ENCODE results near the gene LTBP4.

Gene LTBP4

DNA sequence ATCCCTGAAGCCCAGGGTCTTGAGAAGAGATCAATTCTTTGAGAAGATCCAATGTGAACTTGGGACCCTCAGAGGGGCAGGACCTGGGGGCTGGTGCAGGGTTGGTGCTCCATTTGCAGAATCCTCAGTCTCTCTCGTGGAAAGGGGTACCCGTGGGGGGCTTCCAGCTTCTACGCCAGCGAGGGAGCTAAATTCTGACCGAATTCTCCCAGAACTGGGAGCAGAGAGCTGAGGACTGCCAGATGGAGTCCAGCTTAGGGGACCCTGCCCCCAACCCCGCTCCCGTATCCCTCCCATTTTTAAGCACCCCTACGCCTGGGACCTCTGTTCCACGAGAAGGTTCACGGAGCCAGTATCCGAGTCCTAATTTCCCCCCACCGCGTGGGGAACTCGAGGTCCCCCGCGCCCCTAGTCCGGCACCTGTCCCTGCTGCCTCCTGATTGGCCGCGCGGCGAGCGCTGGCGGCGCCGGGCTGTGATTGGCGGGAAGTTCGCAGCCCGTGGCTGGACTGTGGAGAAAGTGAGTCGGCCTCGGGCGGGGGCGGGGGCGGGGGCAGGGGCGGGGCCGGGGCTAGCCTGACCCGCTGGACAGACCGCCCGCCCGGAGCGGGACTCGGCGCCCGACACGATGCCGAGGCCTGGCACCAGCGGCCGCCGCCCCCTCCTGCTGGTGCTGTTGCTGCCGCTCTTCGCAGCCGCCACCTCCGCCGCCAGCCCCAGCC, 4.4 kb upstream of the LTBP4 start:
- peak; percentile 75 for DNase-seq (ENCODE audit: low spot score)

DNA sequence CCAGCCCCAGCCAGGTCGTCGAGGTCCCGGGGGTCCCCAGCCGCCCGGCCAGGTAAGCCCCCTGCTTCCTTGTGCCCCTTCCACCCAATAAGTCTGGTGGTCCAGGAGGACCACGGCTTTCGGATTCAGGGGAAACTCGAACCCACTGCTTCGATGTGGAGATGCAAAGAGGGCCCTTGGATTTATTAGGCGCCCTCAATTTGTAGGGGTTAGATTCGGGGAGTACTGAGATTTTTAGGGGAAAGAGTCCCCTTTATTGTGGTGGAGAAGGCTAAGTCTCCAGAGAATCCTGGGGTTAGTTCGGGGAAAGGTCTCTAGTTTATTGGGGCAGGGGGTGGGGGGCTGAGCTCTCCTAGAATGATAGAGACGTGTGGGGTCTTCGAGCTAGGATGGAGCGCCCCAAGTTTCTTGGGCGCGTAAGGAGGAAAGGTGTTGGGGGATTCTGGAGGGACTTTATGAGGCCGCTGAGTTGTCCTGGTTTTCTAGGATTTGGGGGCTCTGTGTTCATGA, 3.8 kb upstream of the LTBP4 start:
- DNase-seq (ENCODE audit: low spot score), result no peak

DNA sequence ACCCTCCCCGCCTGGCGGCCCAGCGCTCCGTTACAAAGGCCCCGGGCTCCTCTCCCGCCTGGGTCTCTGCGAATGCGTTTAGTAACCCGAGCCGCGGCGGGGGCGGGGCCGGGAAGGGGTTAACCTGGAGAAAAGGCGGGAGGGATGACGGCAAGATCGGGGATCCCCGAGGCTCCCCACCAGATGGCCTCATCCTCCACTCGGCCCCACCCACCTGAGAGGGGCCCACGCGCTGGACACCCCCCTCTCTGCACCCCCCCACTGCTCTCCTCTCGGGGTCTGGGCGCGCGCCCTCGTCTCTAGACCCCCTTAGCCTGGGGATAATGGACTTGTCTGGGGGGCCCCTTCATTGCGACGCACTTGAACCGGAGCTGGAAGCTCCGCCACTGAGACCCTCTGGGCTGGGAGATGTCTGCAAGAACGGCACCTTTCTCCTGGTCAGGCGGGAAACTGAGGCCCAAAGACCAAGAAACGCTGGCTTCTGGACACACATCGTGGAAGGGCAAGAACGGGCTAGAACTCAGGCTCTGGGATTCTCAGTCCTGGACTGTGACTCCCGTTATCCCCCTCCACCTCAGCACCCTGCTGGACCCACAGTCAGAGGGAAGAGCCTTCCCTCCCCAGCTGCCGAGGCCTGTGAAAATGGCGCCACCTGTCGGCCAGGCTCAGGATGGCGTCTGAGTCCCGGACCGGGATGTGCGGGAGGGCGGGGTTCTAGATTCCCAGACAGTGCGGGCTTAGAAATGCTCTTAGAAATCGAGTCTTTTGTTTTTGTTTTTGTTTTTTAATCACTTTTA, 2.9 kb upstream of the LTBP4 start:
- DNase-seq (ENCODE audit: low spot score), result peak; percentile 87

DNA sequence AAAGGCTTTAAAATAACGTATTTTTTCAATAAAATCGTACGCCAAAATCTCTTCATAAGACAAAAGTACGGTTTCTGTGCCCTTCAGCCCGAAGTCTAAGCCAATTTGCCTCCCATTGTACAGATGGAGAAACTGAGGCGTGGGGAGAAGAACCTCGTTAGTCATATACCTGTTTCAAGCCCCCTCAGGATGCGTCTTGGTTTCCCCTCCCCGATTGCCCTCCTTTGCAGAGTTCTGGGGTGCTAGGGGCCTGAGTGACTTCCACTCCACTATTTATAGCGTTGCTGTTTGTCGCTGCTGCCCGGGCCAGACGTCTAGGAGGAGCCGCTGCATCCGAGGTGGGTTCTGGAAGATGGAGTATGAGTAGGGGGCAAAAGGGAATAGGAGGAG, 2.3 kb upstream of the LTBP4 start:
- DNase-seq (ENCODE audit: low spot score), result no peak

DNA sequence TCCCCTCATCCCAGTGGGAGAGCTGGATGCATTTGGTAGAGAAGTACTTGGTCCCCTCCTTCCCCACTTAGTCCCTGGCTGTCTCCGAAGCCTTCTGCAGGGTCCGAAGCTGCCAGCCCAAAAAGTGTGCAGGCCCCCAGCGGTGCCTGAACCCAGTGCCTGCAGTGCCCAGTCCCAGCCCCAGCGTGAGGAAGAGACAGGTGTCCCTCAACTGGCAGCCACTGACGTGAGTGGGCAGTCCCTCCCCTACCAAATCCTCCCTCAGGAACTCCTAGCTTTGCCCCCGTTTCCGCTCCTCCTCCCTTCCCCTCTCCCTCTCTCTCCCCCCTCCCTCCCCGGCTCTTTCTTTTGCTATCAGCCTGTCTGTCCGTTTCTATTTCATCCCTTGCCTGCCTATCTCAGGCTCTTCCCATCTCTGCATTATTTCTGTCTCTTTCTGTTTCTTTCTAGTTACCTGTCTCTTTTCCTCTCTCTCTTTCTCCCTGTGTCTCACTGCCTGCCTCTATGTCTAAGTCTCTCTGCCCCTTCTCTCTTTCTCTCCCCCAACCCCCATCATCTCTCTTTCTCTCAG, 1.8 kb upstream of the LTBP4 start:
- peak; percentile 17 for DNase-seq (ENCODE audit: low spot score)

DNA sequence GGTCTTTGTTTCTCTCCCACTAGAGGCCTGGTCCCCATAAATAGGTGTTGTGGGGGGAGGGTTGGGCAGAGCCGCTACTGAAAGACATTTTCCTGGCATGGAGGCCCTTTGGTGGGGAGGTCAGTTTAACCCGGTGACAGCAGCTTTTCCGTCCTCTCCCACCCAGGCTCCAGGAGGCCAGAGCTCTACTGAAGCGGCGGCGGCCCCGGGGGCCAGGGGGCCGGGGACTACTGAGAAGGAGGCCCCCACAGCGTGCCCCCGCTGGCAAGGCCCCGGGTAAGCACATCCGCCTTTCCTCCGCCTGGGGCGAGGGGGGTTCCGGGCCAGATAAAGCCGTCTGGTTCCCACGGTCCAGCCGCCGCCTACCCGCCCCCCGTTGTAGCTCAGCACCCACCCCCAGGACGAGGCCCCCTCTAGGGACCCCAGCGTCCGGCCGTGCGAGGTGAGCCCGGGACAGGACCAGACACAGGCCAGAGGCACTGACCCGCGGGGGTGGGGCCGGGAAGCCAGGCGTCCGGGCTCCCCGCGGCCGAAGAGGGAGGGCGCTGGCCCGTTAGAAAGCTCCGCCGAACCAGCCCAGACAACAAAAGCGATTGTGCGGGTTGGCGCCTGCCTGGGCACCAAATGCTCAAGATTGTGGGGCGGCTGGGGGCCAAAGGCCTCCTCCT, 1.1 kb upstream of the LTBP4 start:
- no peak for DNase-seq (ENCODE audit: low spot score)

DNA sequence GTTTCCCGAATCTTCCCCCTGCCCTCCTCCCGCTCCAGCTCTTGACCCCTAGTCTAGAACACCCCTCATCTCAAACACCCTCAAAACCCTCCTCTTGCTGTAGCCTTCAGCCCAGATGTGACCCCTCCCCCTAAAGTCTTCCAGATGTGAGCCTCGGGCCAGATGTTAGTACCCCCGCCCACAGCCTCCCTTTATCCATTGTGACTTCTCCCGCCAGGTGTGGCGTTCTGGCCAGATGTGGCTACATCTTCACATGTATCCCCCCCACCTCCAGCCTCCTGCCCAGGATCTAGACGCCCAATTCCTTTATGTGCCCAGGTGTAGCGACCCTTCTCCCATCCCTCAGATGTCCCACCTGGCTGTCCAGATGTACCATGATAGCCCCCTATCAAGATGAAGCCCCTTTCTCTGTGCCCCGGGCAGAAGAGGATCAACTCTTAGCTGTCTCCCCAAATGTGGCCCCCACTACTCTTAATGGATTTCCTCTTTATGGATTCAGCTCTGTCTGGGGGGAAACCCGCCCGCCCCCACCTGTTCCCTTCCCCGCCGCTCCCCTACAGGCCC, 517 bp upstream of the LTBP4 start:
- no peak for DNase-seq (ENCODE audit: low spot score)

DNA sequence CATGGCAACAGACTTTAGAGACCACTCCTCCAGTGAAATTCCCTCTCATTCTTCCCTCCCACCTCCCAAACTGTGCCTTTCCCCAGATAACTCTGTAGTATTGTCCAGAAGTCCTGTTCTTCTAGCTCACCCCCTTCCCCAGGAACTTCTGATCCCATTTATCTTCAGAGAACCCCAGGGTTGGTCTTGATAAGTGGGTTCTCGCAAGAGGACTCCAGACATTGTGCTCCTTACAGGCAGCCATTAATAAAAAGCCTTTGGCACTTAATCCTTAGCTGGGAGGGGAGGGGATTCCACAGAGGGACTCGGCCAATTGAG, 1.9 kb downstream of the LTBP4 start:
- DNase-seq (ENCODE audit: low spot score), result no peak

DNA sequence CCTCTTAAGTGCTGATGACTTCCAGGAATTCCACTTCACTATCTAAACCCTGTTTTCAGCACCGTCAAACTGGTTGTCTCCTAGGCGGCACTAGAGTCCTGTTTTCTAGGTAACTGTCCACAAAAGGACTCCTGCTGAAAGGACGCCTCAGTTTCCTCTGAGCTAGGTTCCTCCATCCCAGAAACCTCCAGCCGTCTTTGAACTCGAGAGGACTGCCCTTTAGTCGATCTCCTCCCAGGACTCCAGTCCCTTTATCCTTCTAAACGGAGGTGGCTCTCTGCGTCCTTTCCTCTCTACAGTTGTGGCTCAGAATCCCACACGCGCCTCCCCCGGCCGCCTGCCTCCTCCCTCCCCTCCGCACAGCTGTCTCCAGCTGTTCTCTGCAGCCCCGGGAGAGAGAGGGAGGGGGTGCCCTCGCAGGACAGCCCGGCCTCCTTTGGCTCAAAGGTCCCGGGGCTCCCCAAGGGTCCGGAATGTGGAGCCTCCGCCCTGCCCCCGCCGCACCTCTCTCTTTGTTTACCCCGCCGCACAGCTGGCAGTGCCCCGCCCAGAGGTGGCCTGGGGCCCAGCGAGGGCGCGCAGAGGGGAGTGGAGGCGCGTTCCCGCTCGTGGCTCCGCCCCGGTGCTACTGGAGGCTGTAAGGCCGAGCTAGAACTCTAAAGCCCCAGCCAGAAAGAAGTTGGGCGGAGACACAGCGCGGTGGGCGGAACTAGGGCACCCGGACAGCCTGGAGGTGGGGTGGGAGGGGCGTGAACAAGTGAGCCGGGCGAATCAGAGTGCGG, 2.4 kb downstream of the LTBP4 start:
- DNase-seq (ENCODE audit: low spot score), result peak; percentile 97

DNA sequence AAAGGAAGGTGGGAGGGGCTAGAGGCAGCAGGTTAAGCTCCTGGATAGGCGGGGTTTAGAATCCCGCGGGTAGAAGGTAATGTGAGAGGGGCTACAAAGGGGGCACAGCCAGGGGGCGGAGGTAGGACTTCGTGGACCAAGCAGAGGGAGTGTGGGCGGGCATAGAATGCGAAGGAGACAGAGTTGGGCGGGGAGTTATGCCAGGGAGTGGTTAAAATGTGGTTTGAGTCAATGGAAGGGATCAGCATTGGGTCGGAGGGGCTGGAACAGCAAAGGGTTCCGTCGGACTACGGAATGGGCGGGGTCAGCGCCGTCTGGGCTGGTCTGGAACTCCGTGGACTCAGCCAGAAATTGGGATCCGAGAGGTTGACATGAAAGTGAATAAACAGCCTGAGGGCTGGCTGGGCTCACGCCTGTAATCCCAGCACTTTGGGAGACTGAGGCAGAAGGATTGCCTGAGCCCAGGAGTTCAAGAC, 3.0 kb downstream of the LTBP4 start:
- DNase-seq (ENCODE audit: low spot score), result no peak

DNA sequence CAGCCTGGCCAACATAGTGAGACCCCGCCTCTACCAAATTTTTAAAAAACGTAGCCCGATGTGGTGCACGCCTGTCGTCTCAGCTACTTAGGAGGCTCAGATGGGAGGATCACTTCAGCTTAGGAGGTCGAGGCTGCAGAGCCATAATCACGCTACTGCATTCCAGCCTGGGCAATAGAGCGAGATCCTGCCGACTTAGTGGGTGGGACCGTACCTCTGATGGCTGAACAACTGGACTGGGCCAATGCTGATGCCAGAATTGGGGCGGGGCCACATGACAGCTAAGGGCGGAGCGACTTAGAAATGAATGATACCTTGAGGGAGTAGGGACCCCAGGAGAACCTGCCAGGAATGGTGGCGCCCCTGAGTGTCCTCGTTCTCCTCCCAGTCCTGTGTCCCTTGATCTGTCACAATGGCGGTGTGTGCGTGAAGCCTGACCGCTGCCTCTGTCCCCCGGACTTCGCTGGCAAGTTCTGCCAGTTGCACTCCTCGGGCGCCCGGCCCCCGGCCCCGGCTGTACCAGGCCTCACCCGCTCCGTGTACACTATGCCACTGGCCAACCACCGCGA, 3.6 kb downstream of the LTBP4 start:
- peak; percentile 13 for DNase-seq (ENCODE audit: low spot score)

DNA sequence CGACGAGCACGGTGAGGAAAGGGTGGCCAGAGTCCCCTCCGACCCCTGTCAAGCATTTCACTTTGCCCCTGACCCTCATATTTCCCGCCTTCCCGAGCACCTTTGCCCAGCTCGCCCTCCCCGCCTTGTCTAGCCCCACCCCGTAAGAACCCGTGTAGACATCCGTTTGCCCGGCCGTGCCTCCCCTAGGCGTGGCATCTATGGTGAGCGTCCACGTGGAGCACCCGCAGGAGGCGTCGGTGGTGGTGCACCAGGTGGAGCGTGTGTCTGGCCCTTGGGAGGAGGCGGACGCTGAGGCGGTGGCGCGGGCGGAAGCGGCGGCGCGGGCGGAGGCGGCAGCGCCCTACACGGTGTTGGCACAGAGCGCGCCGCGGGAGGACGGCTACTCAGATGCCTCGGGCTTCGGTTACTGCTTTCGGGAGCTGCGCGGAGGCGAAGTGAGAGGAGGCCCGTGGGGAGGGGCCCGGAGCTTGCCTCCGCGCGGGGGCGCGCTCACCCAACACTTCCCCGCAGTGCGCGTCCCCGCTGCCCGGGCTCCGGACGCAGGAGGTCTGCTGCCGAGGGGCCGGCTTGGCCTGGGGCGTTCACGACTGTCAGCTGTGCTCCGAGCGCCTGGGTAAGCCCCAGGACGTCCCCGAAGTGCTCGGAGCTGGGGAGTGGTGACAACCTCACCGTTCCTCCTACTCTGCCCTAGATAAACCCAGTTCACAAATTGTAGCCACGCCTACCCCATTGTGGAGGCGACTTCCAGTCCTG, 4.2 kb downstream of the LTBP4 start:
- peak; percentile 90 for DNase-seq (ENCODE audit: low spot score)

DNA sequence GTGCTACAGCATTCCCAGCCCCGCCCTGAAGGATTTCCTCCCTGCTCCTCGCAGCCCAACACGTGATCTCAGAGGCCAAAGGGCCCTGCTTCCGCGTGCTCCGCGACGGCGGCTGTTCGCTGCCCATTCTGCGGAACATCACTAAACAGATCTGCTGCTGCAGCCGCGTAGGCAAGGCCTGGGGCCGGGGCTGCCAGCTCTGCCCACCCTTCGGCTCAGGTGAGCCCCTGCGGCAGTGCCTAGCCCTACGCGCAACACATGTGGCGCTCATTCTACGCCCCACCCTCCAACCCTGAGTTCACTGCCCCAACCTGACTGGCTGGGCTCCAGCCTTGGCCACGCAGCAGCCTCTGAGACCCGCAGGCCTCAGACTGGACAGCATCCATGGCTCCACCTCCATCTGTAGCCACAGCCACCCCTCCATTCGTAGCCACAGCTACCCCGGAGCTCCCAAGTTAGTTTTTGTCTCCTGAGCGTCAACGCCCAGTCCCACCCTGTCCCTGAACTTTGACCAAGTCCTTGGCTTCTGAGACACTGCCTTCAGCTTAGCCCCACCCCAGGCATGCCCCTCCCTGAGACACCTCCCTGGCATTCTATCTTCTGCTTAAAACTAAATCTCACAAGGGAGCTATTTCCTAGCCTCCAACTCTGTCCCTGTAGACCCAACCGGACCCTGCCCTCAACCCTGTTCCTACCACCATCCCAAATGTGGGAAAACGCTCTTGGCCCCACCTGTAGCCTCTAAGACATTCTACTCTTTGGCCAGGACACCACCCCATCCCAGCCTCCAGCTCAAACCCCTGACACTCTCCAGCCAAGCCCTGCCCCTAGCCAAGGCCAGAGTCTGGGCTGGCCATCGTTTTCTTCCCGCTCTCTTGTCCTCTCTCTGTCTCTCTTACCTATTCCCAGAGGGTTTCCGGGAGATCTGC, 6.4 kb downstream of the LTBP4 start:
- DNase-seq (ENCODE audit: low spot score), result no peak

DNA sequence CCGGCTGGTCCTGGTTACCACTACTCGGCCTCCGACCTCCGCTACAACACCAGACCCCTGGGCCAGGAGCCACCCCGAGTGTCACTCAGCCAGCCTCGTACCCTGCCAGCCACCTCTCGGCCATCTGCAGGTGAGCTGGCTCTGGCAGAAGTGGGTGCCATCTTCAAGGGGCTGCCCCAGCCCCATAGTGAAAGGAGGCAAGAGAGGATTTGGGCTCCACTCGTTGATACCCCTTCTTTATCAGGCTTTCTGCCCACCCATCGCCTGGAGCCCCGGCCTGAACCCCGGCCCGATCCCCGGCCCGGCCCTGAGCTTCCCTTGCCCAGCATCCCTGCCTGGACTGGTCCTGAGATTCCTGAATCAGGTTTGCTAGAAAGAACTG, 7.1 kb downstream of the LTBP4 start:
- no peak for DNase-seq (ENCODE audit: low spot score)

DNA sequence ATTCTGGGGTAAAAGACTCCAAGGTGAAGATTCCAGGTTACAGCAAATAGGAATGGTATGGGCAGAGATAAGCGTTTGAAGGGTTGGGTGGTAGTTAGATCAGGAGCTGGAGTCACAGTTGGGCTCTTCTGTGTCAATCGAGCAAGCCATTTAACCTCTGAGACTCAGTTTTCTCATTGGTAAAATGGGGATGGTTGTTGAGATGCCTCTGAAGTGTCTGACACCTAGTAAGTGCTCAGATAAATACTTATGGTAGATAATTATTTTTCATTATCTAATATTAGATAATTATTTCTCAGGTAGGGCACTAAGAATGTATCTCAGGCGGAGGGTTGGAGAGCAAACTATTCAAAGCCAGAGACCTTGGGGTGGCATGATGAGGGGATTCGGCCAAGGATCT, 7.8 kb downstream of the LTBP4 start:
- DNase-seq (ENCODE audit: low spot score), result no peak

DNA sequence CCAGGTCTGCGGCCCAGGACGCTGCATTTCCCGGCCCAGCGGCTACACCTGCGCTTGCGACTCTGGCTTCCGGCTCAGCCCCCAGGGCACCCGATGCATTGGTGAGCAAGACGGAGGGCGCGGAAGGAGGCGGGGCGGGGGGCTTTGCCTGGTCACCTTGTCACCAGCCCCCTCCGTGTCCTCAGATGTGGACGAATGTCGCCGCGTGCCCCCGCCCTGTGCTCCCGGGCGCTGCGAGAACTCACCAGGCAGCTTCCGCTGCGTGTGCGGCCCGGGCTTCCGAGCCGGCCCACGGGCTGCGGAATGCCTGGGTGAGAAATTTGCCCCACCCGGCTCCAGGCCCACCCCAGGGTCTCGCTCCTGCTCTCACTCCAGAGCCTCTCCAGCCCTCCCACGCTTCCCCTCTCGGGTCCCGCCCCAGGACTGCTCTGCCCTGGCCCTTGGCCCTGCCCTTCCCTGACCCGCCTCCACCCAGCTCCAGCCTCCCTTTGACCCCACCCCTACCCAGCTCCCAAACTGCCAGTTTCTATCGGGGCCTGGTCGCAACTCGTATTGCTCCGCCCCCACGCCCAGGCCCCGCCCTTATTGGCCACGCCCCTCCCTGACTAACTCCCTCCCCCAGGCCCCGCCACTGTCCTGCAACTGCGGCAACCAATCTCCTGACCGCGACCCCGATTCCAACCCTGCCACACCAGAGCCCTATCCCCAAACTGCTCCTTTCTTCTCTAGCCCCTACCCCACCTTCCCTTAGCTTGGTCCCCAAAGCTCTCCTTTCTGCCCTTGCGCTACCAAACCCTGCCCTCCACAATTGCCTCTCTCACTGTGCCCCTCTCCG, 8.6 kb downstream of the LTBP4 start:
- DNase-seq (ENCODE audit: low spot score), result peak; percentile 84

DNA sequence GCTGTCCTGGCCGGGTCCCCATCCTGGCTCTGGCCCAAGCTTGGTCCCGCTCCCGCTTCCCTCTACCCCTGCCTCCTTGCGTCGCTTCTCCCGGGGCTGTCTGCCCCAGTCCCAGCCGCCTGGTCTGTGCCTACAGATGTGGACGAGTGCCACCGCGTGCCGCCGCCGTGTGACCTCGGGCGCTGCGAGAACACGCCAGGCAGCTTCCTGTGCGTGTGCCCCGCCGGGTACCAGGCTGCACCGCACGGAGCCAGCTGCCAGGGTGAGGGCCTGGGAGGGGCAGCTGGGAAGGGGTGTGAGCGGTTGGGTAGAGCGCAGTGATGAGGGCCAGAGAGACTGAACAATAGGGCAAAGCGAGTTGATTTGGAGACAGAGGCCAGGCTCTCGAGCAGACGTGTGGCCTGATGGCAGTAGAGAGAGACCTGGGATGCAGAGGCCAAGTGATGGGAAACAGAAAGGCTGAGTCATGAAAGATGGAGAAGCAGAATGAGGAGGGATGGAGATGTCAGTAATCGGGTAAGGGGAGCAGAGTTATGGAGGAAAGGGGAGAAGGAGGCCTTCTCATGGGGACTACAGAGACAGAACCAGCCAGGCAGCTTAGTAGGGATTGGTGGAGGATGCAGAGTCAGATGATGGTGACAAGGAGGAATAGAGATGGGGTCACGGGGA, 9.4 kb downstream of the LTBP4 start:
- DNase-seq (ENCODE audit: low spot score), result no peak

DNA sequence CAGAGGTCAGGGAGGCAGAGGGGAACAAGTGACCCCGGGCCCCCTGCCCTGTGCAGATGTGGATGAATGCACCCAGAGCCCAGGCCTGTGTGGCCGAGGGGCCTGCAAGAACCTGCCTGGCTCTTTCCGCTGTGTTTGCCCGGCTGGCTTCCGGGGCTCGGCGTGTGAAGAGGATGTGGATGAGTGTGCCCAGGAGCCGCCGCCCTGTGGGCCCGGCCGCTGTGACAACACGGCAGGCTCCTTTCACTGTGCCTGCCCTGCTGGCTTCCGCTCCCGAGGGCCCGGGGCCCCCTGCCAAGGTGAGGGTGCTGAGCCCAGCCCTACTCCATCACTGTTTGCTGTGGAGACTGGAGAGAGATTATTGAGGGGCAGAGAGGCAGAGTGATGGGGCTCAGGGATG, 9.9 kb downstream of the LTBP4 start:
- no peak for DNase-seq (ENCODE audit: low spot score)

Data from kidney tubule cell (primary cell).